Measurements from ENCODE around the gene SPRTN. TPM values are rescaled to one million over a fixed set of nuclear protein-coding genes. Genes with fewer than 3 reads are reported as not detected.

Gene SPRTN
- polyA plus RNA-seq, 1 of the 3 experiments (the other 2 are of a cell fraction), result 17.3 TPM

Other genes starting within 250 kb of the SPRTN start
- not detected in 2 replicates for gene TRIM67, start 176.2 kb upstream of the SPRTN start, polyA plus RNA-seq (2012; rRNA removed)
- gene GNPAT, start 97.1 kb upstream of the SPRTN start, polyA plus RNA-seq (2012; rRNA removed), result 14.7 and 18.9 TPM in 2 replicates
- gene EXOC8, start 441 bp upstream of the SPRTN start, polyA plus RNA-seq (2012; rRNA removed), result 2.1 and 2.5 TPM in 2 replicates
- gene EGLN1, start 84.0 kb downstream of the SPRTN start, polyA plus RNA-seq (2012; rRNA removed), result 10.7 and 14.3 TPM in 2 replicates
- 15.7 and 21.0 TPM in 2 replicates for gene TSNAX, start 190.4 kb downstream of the SPRTN start, polyA plus RNA-seq (2012; rRNA removed)